Spleen (tissue), 7 donors: Measurements from ENCODE around the gene TMEM178B.

Experiments
- CTCF ChIP-seq, 11 experiments: fragments of 200-600 bp in 7 of 11; fragments of 450-650 bp in 4 of 11; sonication (generic) in 4 of 11; IDR thresholded peaks in 8 of 11; conservative IDR thresholded peaks in 3 of 11; 1 replicate in 7 of 11; 2 replicates in 4 of 11; pipeline versions ENCODE4 v1.4.0 to v1.8.0; 2016 to 2021; ENCODE audit warnings: antibody characterized with exemption in 11 of 11, inconsistent platforms in 4 of 11, mild to moderate bottlenecking in 1 of 11
- POLR2AphosphoS5 ChIP-seq, 3 donors: sonication (generic); formaldehyde crosslinking; IDR thresholded peaks; one replicate each; pipeline ENCODE4 v1.5.1; 2017; ENCODE audit warnings: antibody characterized with exemption in 3 of 3
- donor health status: DM: no; HTN: no; CAD: no; lungs with moderate emphysema.
- donor health status: DM: no; HTN: no; CAD: no.
- donor health status: DM: no; HTN: no; CAD: no.

- TF ChIP-seq POLR2AphosphoS5 (IDR thresholded peaks at IDR 0.05) (no peak), CTCF (IDR thresholded peaks at IDR 0.05 in 8 of 11, conservative IDR thresholded peaks at IDR 0.05 in 3 of 11) (no peak)
These were observed 438.0 kb downstream of the TMEM178B start for GRCh38 chr7:141511676-141512396.
